ENCODE measurements around the gene ZNF850. TPM values are rescaled to one million over a fixed set of nuclear protein-coding genes. Genes with fewer than 3 reads are reported as not detected.

Gene ZNF850
- total and polyA plus RNA-seq, 9 of the 15 experiments (the other 6 are each of a cell fraction or from before 2014, with no cell fraction given): 1.2 to 13.0 (median 5.9) TPM

DNA sequence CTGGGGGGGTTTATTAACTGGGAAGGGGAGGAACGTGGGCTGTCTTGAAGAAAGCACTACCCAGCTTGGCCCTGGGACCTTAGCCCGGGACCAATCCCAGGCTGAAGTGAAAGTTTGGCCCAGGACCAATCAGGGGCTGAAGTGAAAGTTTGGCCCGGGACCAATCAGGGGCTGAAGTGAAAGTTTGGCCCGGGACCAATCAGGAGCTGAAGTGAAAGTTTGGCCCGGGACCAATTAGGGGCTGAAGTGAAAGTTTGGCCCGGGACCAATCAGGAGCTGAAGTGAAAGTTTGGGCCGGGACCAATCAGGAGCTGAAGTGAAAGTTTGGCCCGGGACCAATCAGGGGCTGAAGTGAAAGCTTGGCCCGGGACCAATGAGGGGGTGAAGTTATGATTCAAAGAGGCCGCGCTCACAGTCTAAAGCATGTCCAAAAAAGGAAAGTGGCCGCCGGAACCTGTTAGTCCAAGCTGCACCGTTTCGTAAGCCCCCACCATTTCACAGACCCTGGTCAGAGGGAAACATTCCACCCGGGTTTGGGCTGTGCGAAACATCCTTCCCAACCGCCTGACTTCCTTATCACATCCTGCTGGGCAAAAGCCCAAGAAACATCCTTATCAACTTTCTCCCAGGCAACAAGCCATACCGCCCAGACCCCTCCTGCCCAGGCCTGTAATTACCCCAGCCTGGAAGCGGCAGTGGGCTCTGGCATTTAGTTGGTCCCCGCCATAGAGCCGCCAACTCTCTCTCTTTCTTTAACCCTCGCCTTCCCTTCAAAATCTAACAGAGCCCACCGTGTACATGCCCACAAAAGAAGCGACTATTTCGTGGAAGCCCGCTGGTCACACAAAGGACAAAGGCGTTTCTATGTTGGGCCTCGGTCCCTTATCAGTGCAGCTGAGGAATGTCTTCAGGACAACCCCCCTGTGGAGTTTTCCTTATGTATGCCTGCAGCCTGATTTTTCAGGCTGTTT, 1.1 kb downstream of the ZNF850 start (continued):
- TF ChIP-seq, protein P1, sequence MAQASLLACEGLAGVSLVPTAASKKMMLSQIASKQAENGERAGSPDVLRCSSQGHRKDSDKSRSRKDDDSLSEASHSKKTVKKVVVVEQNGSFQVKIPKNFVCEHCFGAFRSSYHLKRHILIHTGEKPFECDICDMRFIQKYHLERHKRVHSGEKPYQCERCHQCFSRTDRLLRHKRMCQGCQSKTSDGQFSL (CRISPR knock-in tag; IDR thresholded peaks at IDR 0.05): no peak
- TF ChIP-seq, protein P1 (tag; IDR thresholded peaks at IDR 0.05): no peak
- TF ChIP-seq, protein P2, sequence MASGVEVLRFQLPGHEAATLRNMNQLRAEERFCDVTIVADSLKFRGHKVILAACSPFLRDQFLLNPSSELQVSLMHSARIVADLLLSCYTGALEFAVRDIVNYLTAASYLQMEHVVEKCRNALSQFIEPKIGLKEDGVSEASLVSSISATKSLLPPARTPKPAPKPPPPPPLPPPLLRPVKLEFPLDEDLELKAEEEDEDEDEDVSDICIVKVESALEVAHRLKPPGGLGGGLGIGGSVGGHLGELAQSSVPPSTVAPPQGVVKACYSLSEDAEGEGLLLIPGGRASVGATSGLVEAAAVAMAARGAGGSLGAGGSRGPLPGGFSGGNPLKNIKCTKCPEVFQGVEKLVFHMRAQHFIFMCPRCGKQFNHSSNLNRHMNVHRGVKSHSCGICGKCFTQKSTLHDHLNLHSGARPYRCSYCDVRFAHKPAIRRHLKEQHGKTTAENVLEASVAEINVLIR (CRISPR knock-in tag; IDR thresholded peaks at IDR 0.05): no peak
- no peak for TF ChIP-seq ZNF77 (CRISPR knock-in tag; IDR thresholded peaks at IDR 0.05)
- TF ChIP-seq ILF3 (IDR thresholded peaks at IDR 0.05; ENCODE audit: borderline replicate concordance): no peak
- no peak for TF ChIP-seq PURB (CRISPR knock-in tag; IDR thresholded peaks at IDR 0.05; ENCODE audit: low read depth)
- TF ChIP-seq NUFIP1 (IDR thresholded peaks at IDR 0.05; ENCODE audit: partially characterized antibody): no peak
- TF ChIP-seq, protein P3, sequence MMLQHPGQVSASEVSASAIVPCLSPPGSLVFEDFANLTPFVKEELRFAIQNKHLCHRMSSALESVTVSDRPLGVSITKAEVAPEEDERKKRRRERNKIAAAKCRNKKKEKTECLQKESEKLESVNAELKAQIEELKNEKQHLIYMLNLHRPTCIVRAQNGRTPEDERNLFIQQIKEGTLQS (IDR thresholded peaks at IDR 0.05): no peak
- TF ChIP-seq, protein P3 (CRISPR knock-in tag; conservative IDR thresholded peaks at IDR 0.05): no peak
- TF ChIP-seq SRSF1 (IDR thresholded peaks at IDR 0.05; ENCODE audit: low read depth, low read length): no peak
- TF ChIP-seq, protein P4, sequence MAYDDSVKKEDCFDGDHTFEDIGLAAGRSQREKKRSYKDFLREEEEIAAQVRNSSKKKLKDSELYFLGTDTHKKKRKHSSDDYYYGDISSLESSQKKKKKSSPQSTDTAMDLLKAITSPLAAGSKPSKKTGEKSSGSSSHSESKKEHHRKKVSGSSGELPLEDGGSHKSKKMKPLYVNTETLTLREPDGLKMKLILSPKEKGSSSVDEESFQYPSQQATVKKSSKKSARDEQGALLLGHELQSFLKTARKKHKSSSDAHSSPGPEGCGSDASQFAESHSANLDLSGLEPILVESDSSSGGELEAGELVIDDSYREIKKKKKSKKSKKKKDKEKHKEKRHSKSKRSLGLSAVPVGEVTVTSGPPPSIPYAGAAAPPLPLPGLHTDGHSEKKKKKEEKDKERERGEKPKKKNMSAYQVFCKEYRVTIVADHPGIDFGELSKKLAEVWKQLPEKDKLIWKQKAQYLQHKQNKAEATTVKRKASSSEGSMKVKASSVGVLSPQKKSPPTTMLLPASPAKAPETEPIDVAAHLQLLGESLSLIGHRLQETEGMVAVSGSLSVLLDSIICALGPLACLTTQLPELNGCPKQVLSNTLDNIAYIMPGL (CRISPR knock-in tag; IDR thresholded peaks at IDR 0.05): no peak
- TF ChIP-seq NBN (IDR thresholded peaks at IDR 0.05; ENCODE audit: low read depth): no peak
- no peak for TF ChIP-seq SMAD2 (IDR thresholded peaks at IDR 0.05; ENCODE audit: low read depth, low read length)
- no peak for TF ChIP-seq TBP (optimal IDR thresholded peaks at IDR 0.05; ENCODE audit: low read depth, low read length)
- no peak for TF ChIP-seq DACH1 (IDR thresholded peaks at IDR 0.05; ENCODE audit: partially characterized antibody)
- no peak; the same call in 1 of the 2 replicates for TF ChIP-seq SUPT5H (IDR thresholded peaks at IDR 0.05)
- TF ChIP-seq PYGO2 (tag; IDR thresholded peaks at IDR 0.05): no peak
- TF ChIP-seq HOXB6 (CRISPR knock-in tag; IDR thresholded peaks at IDR 0.05; ENCODE audit: borderline replicate concordance): no peak
- TF ChIP-seq SAP30 (IDR thresholded peaks at IDR 0.05; ENCODE audit: borderline replicate concordance, insufficient read depth, low read depth, low read length, poor library complexity, severe bottlenecking): no peak
- no peak for TF ChIP-seq MAFG (tag; conservative IDR thresholded peaks at IDR 0.05)
- no peak for TF ChIP-seq ETS2 (tag; IDR thresholded peaks at IDR 0.05; ENCODE audit: borderline replicate concordance, poor library complexity, severe bottlenecking)
- TF ChIP-seq, protein P5, sequence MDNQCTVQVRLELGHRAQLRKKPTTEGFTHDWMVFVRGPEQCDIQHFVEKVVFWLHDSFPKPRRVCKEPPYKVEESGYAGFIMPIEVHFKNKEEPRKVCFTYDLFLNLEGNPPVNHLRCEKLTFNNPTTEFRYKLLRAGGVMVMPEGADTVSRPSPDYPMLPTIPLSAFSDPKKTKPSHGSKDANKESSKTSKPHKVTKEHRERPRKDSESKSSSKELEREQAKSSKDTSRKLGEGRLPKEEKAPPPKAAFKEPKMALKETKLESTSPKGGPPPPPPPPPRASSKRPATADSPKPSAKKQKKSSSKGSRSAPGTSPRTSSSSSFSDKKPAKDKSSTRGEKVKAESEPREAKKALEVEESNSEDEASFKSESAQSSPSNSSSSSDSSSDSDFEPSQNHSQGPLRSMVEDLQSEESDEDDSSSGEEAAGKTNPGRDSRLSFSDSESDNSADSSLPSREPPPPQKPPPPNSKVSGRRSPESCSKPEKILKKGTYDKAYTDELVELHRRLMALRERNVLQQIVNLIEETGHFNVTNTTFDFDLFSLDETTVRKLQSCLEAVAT (IDR thresholded peaks at IDR 0.05): no peak

Measured in K562 (cell line).